Measurements from ENCODE around the gene DTNB.

The DTNB gene

GRCh38 chr2:25328152-25329085, 345.0 kb downstream of the DTNB start:
- DNase-seq (ENCODE audit: low read depth, low spot score), result no peak

Data from iPS DF 19.7 (cell line).